ENCODE results near the gene CD36. TPM values are rescaled to one million over a fixed set of nuclear protein-coding genes. Genes with fewer than 3 reads are reported as not detected.

Gene CD36
- total RNA-seq, 4 donors from 2014 or later: 897 to 4,046 (median 2,509) TPM

DNA sequence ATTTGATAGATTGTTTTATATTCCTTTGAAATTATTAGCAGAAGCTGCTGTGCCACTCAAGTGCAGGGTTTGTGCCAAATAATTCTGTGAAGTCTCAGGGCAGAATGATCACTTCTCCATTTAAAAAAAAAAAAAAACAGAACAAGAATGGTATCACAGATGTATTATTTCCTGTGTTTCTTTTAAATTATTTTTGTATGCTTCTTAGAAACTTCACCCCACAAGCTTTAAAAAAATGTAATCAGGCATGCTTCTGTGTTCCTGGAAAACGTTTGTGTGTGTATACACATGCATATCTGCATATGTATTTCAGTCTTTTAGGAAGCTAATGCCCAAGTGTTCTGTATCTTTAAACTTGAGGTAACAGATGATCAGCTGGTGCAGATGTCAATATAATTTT is 6.3 kb upstream of the CD36 start:
- ATAC-seq (ENCODE audit: low FRiP score): no peak
- TF ChIP-seq, protein P1, sequence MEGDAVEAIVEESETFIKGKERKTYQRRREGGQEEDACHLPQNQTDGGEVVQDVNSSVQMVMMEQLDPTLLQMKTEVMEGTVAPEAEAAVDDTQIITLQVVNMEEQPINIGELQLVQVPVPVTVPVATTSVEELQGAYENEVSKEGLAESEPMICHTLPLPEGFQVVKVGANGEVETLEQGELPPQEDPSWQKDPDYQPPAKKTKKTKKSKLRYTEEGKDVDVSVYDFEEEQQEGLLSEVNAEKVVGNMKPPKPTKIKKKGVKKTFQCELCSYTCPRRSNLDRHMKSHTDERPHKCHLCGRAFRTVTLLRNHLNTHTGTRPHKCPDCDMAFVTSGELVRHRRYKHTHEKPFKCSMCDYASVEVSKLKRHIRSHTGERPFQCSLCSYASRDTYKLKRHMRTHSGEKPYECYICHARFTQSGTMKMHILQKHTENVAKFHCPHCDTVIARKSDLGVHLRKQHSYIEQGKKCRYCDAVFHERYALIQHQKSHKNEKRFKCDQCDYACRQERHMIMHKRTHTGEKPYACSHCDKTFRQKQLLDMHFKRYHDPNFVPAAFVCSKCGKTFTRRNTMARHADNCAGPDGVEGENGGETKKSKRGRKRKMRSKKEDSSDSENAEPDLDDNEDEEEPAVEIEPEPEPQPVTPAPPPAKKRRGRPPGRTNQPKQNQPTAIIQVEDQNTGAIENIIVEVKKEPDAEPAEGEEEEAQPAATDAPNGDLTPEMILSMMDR (IDR thresholded peaks at IDR 0.05): no peak

DNA sequence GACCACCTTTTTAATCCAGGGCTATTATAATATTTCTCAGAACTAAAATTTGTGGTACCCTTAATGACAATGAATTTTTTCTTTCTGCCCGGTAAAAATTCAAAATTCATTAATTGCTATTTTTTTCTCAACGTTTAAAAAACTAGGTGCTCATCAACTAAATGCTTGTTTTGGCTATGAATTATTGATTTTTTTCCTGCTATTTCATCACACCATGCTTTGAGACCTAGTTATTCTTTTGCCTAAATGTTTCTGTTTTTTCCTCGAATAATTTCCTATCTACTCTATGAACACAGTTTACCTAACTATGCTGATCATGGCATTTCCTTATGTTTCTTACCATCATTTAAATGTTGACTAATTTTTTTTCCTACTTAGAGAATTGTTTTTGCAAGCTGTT is 5.6 kb upstream of the CD36 start:
- ATAC-seq (ENCODE audit: low FRiP score) (no peak), DNase-seq (ENCODE audit: low spot score) (no peak)
- TF ChIP-seq, protein P1 (IDR thresholded peaks at IDR 0.05): no peak

More for the DNA sequence above, 6.3 kb upstream of the CD36 start:
- no peak for DNase-seq (ENCODE audit: low spot score)

DNA sequence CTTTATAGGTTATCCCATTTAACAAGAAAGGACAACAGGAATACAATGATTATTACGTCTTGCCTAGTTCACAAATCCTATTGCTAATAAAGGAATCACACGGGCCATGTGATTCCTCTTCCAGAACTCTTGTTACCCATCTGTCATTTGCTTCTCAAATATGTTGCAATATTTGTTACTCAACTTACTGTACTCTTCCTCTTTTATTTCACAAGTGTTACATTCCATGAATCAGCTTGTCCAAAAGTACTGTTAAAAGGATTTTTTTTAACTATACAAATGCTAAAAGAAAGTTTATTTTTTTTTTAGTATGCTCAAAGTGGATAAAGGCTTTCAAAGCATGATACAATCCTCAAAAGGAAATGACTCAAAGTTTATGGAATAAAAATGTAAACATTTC is 3.9 kb upstream of the CD36 start:
- ATAC-seq (ENCODE audit: low FRiP score) (peak; percentile 94), DNase-seq (ENCODE audit: low spot score) (no peak)
- TF ChIP-seq, protein P1 (IDR thresholded peaks at IDR 0.05): no peak

DNA sequence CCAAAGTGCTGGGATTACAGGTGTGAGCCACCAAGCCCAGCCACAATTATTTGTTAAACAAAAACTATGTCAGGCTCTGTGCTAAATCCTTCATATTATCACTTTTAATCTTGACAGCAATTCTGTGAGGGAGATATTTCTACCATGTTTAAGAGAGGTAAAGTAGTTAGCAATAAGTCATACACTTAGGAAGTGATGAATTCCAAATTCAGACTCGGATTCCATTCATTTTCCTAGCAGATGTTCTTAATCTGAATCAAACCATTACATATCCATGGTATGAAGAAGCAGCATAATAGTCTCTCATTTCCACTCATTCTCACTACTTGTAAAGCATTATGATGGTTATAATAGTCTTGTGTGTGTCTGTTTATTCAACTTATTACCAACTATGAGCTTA is 2.9 kb upstream of the CD36 start:
- TF ChIP-seq, protein P1 (IDR thresholded peaks at IDR 0.05): no peak
- ATAC-seq (ENCODE audit: low FRiP score) (no peak), DNase-seq (ENCODE audit: low spot score) (no peak)

DNA sequence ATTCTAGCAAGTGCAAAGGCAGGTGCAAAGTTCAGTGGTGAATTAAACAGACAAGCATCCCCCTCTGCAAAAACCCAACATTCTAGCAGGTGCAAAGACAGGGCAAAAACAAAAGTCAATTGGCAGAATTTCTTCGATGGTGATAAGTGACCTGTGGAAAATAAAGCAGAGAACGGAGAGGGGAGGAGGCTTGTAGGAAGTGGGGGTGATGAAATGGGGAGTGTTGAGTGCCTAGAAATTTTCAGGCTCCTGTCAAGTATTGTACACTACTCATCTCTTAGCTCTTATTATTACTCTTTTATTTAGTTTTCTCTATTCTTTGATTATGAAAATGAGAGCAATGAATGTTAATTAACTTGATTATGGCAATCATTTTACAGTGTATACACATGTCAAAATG is 2.4 kb upstream of the CD36 start:
- DNase-seq (ENCODE audit: low spot score) (no peak), ATAC-seq (ENCODE audit: low FRiP score) (no peak)
- TF ChIP-seq, protein P1 (IDR thresholded peaks at IDR 0.05): no peak

DNA sequence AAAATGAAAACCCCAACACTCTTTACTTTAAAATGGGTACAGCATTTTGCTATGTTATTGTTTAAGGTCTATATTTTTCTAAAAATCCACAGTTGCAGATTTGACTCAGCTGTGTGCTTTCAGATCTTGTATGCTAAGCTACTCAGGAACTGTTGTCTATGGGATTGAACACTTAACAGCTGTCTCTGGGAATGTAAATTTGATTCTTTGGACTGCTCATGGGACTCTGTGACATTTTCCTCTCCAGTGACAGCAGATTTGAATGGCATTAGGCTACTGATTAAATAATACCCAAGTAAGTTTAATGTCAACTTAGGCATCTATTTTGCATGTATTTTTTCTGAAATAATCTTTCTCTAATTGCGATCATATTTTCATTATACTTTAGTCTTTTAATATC is 1.7 kb upstream of the CD36 start:
- no peak for DNase-seq (ENCODE audit: low spot score)
- TF ChIP-seq, protein P1 (IDR thresholded peaks at IDR 0.05): no peak
- no peak for ATAC-seq (ENCODE audit: low FRiP score)

DNA sequence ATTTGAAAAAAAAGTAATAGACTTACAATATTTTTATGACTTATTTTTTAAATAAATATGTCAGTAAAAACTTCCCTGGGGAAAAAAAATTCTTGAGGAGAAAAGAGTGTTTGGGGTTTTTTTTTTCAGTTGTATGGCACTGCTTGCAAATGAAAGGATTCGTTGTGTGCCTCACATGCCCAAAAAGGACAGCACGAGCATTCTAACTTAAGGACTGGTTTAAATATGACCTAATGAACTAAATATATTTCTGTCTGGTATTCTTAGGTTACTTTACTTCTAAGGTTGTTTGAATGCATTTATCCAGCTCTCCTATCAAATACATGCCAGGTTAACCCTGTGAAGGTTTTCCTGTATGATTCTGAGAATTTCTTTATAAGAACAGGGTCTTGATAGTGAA is 988 bp upstream of the CD36 start:
- DNase-seq (ENCODE audit: low spot score): no peak
- ATAC-seq (ENCODE audit: low FRiP score): no peak
- TF ChIP-seq, protein P1 (IDR thresholded peaks at IDR 0.05): no peak

All from omental fat pad (tissue), 4 donors.